HPDE6-E6E7 (cell line): Measurements from ENCODE around the gene PTPN13.

Experiments
- DNase-seq: peaks from one replicate; pipeline ENCODE4 v3.0.0; 2011; ENCODE audit warnings: missing footprints; ENCODE audit errors: extremely low spot score

The PTPN13 gene

DNA sequence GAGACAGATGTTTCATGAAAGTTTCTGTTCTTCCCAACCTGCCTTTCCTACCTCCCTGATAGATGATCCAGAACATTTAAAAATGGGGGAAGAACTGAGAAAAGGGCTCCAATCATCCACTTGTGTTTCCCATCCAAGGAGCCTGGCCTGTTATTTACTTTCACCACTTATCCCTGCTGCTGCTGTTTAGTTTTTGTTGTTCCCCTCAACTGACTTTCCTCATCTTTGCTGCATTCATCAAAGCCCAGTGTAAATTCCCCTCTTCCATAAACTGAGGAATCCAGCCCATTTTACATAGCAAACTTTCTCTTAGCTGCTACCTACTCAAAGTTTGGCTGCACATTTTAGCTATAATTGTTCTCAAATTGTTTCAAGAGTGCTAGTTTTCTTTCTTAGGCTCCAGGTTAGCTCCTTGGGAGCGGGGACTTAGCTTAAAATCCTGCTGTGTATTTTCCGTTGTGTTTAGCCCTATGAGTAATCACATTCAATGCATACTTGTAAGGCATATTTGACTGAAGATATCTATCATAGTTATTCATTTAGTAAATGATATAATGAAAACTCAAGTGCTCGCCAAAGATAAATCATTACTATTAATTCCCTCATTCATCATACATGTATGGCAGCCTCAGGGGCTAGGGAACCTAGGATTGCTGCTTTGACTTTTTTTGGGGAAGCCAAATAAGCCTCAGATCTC is 1.4 kb upstream of the PTPN13 start:
- DNase-seq, result no peak

DNA sequence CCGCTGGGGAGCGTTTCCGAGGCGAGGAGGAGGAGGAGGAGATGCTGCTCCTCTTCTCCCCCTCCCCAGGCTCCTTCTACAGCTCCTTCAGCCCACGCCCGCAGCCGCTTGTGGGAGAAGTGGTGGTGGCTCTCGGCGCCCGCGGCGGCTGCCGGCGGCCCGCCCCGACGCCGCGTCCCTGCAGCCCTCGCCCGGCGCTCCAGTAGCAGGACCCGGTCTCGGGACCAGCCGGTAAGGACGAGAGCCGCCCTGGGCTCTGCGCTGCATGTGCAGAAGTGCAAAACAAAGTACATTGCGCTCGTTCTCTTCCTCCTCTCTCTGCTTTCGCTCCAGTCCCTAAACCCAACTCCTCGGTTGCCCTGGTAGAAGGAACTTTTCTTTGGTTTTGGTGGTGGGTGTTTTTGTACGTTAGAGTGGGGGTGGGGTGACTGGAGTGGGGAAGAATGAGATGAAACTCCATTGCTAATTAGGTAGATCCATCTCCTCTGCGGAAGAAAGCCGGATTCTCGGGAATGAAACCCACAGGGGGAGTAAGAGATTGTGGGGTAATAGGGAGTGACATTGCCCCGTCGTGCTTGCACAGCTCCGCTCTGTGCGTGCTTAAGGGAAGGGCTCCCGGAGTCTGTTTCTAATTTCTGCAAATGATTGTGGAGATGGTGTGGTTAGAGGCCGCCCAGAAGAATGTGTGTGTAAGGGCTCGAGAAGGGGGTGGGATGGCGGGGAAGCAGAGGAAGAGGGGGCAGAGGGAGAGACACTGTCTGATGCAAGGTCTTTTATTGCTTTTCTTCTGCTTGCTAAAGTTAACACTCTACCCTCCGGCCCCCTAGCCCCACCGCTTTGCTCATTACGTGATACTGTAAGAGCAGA is 677 bp downstream of the PTPN13 start:
- DNase-seq, result no peak

DNA sequence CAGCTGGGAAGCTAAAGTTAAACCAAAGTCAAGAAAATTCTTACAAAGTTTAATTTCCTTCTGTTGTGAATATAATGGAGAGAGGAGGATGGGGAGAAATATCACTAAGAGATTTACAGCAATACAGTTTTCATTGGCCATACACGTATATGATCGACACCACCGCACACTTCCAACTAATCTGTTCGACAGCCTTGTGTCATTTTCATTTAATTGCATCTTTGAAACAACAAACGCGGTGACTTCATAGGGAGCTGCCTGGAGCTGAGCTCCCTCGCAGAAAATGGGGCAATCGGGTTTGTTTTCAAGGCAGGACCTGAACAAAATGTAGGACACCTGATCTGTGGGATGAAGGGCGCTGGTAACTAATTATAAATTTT is 1.3 kb downstream of the PTPN13 start:
- no peak for DNase-seq

DNA sequence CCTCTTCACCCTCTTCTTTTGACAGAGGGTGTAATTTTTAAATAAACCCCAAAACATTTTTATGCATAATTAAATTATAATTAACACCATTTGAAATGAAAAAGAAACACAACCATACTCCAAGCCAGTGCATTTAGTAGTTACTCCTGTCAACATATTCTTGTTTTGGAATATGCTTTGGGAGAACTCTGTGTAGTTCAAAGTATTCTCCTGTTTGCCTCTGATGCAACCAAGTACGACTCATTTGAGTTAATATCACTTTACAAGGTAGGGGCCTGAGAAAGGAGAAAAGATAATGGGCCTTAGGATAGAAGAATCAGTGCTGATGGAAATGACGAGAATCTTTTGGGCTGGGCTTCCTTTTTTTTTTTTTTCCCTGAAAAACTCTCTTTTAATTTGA is 2.7 kb downstream of the PTPN13 start:
- DNase-seq, result no peak

- no peak for DNase-seq
Measured at GRCh38 chr4:86600007-86600653, 6.0 kb downstream of the PTPN13 start.

- DNase-seq, result no peak
Measured at GRCh38 chr4:86603311-86603885, 9.3 kb downstream of the PTPN13 start.

DNA sequence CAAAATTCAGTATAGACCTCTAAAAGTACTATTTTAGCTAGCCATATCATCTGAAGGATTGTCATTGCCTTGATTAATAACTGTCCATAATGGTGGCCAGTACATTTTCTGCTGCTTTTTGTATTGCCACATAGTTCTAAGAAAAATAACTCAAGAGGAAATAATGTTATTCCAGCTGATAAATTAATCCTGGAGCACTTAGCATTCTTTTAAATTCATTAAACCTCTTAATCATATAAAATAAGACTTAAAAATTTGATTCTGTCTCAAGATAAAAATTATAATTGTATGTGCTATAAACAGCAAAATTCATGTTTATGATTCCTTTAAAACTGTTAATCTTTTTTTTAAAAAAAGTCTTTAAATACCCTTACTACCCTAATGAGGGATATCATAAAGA is 12.7 kb downstream of the PTPN13 start:
- DNase-seq, result no peak

- no peak for DNase-seq
Measured at GRCh38 chr4:86608757-86609375, 14.8 kb downstream of the PTPN13 start.

DNA sequence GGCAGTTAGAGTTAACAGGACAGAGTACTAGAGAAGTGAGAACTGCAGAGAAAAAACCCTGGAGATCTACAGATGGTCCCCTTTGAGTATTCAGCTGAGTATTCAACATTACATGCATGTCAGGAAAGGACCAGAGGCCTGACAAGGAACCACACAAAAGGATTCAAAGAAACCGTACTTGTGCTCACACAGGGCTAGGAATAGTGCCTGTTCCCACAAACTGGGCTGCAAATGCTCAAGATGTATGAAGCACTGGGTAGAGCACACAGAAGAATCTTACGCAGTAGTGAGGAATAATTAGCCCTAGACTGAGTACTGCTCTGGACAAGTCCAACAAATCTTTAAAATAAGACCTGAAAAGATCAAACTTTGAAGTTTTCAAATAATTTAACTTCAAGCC is 17.6 kb downstream of the PTPN13 start:
- no peak for DNase-seq

- DNase-seq, result no peak
Measured at GRCh38 chr4:86613734-86614133, 19.6 kb downstream of the PTPN13 start.

- DNase-seq, result no peak
Measured at GRCh38 chr4:86614865-86615264, 20.8 kb downstream of the PTPN13 start.

DNA sequence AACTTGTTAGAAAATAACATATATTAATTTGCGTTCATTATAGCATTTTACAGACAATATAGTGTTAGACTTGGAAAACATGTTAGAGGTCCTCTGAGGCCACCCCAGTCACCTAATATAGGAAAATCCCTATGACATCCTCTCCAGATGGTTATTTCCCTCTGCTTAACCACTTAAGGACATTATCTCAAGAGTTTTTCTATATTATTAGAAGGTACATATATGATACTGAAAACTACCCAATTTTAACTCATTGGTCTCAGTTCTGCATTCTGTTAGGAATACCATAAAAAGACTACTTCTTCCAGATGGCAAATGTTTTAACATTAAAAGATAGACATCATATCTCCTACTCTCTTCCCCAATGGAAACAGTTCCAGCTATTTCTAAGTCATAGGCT is 21.4 kb downstream of the PTPN13 start:
- no peak for DNase-seq

DNA sequence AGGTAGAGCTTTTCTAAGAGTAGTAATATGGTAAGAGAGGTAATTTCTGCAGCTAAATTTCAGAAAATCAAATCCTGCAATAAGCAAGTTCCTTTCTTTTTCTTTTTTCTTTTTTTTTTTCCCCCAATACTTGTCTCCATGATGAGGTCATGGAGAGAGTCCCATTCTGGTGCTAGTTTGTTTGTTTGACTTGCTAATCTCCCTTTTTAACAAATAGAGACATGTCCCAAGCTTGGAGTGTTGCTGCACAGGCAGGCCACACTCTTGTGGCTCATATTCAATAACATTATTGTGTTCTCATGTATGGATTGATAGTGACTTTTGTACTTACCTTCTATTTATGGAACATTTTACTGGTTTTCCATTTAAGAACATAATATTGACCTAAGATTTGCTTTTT is 25.5 kb downstream of the PTPN13 start:
- no peak for DNase-seq

- DNase-seq, result no peak
Measured at GRCh38 chr4:86621435-86621834, 27.3 kb downstream of the PTPN13 start.

DNA sequence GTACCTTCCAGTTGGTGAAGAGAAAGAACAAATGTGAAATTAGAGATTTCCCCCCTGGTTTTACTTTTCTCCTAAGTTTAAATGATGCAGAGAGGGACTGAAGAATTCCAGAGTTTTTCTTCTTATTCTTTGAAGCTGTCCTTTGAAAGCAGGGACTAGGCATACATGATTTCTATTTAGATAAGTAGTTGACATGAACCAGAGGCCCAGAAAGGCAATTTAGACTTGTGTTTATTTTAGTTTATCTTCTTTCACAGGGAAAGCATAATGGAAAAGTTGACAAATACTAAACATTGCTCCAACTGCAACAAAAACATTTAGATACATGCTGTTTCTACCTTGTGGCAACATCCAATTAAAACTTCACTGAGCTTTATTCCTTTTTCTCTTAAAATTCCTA is 32.0 kb downstream of the PTPN13 start:
- no peak for DNase-seq

DNA sequence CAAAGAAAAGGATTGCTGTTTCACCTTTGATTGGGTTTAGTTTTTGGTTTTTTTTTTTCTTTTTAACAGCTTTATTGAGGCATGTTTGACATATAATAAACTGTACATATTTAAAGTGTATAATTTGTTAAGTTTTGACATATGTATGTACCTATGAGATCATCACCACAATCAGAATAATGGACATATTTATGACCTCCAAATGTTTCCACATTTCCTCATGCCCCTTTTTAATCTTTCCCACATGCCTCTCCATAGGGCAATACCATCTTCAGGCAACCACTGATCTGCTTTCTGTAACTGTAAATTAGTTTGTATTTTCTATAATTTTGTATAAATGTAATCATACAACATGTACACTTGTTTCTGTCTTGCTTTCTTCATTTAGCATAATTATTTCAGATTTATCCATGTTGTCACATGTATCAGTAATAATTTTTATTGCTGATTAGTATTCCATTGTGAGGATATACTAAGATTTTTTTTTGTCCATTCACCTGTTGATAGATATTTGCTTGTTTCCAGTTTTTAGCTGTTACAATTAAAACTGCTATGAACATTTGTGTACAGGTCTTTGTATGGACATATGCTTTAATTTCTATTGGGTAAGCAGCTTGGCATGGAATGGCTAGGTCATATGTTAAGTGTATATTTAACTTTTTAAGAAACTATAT is 33.5 kb downstream of the PTPN13 start:
- DNase-seq, result no peak

GRCh38 chr4:86630629-86631028 is 36.5 kb downstream of the PTPN13 start:
- no peak for DNase-seq

DNA sequence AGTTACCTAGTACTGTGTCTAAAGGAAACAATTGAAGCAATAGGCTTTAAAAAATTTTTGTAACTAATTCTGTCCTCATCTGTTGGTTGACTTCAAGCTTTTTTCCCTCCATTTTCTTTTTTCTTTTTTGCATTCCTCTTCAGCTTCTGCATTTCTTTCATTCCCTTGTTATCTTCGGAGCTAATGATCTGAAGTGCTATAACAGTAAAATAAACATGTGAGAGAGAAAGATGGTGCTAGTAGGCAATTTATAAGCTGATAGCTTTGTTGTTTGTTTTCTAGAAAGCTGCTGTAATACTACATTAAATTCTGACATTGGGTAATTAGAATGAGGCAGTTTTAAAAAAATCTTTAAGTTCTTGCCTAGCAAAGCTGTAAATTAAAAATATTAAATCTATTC is 37.1 kb downstream of the PTPN13 start:
- no peak for DNase-seq

- DNase-seq, result no peak
Measured at GRCh38 chr4:86633854-86634253, 39.7 kb downstream of the PTPN13 start.

GRCh38 chr4:86640469-86640868 is 46.4 kb downstream of the PTPN13 start:
- DNase-seq, result peak; percentile 19

GRCh38 chr4:86641516-86642090 is 47.5 kb downstream of the PTPN13 start:
- DNase-seq, result no peak
